Neuron (in vitro differentiated cells): Measurements from ENCODE around the gene TMEM237.

Experiments used
- H2AFZ ChIP-seq: one replicate; pipeline ENCODE4 v1.6.1; 2013; ENCODE audit warnings: low read depth, mild to moderate bottlenecking, inconsistent platforms, low read length, moderate library complexity
- H3K27me3 ChIP-seq: one replicate; pipeline ENCODE4 v1.6.1; 2013; ENCODE audit warnings: low read length; ENCODE audit not compliant: insufficient read depth
- H3K36me3 ChIP-seq: one replicate; pipeline ENCODE4 v1.6.1; 2013; ENCODE audit warnings: low read length; ENCODE audit not compliant: insufficient read depth
- H3K4me1 ChIP-seq: one replicate; pipeline ENCODE4 v1.6.1; 2013; ENCODE audit warnings: low read length; ENCODE audit not compliant: insufficient read depth
- H3K4me3 ChIP-seq: 2 replicates; pipeline ENCODE4 v1.5.1; 2013; ENCODE audit warnings: mild to moderate bottlenecking, low read length, moderate library complexity
- H3K9me3 ChIP-seq: one replicate; pipeline ENCODE4 v1.6.1; 2013; ENCODE audit warnings: low read length

The TMEM237 gene

GRCh38 chr2:201631041-201631440 is 12.3 kb downstream of the TMEM237 start:
- H3K36me3 ChIP-seq, result peaks cover 90% of the 10 kb centered on the region
- H2AFZ ChIP-seq, result no peak overlapping the region
- no peaks in the 10 kb centered on the region for H3K27me3 ChIP-seq

DNA sequence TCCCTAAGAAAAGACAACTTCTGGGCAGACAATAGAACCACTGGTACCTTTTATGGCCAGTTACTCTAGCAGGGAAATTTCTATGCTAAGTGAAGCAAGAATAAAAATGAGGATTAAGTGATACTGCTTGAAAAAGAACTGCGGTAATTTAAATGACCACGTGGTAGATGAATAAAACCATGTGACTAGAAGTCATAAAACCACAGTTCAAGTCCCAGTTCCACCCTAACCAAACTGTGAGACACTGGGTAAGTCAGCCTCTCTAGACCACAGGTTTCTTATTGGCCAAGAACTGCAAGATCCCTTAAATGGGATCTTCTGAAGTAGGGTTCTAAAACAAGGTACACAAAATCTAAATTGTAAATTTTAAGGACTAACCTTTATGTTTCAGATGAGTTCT is 12.7 kb downstream of the TMEM237 start:
- no peaks in the 10 kb centered on the region for H3K4me1 ChIP-seq
- no peaks in the 10 kb centered on the region for H3K27me3 ChIP-seq
- no peaks in the 10 kb centered on the region for H3K9me3 ChIP-seq
- no peak overlapping the region for H3K4me3 ChIP-seq
- H2AFZ ChIP-seq, result no peak overlapping the region
- peaks cover 91% of the 10 kb centered on the region for H3K36me3 ChIP-seq

More at GRCh38 chr2:201631041-201631440, 12.3 kb downstream of the TMEM237 start:
- no peaks in the 10 kb centered on the region for H3K4me1 ChIP-seq
- H3K9me3 ChIP-seq, result no peaks in the 10 kb centered on the region
- no peak overlapping the region for H3K4me3 ChIP-seq

- H3K36me3 ChIP-seq, result peaks cover 81% of the 10 kb centered on the region
- no peak overlapping the region for H2AFZ ChIP-seq
- no peaks in the 10 kb centered on the region for H3K27me3 ChIP-seq
- no peaks in the 10 kb centered on the region for H3K4me1 ChIP-seq
- H3K4me3 ChIP-seq, result no peak overlapping the region
- H3K9me3 ChIP-seq, result no peaks in the 10 kb centered on the region
These were observed 14.8 kb downstream of the TMEM237 start for GRCh38 chr2:201628545-201628944.

DNA sequence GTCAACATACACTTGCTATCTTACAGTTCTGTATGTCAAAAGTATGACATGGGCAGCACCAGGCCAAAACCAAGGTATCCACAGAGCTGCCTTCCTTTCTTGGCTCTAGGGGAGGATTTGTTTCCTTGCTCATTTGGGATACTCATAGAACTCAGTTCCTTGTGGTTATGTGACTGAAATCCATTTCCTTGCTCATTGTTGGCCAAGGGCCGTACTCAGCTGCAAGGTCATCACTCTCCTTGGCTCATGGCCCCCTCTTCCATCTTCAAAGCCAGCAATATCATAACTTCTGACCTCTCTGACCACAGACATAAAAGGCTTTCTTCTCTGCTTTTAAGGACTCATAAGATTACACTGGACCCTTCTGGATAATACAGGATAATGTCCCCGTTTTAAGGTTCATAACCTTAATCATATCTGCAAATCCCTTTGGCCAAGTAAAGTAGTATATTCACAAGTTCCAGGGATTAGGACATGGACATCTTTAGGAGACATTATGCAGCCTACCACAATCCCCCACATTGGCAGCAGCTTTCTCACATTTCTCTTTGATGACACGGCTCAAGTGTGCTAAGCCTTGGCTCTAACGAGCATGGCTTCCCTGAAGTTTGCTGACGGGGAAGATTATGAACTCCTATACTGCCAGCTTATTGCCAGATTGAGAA is 20.9 kb downstream of the TMEM237 start:
- H2AFZ ChIP-seq, result no peak overlapping the region
- no peak overlapping the region for H3K4me3 ChIP-seq
- peaks cover 5% of the 10 kb centered on the region for H3K4me1 ChIP-seq
- no peaks in the 10 kb centered on the region for H3K9me3 ChIP-seq
- H3K36me3 ChIP-seq, result peaks cover 36% of the 10 kb centered on the region
- no peaks in the 10 kb centered on the region for H3K27me3 ChIP-seq

- Histone ChIP-seq H3K4me3 (no peak overlapping the region), H3K9me3 (no peaks in the 10 kb centered on the region), H2AFZ (no peak overlapping the region), H3K4me1 (peaks cover 5% of the 10 kb centered on the region), H3K27me3 (no peaks in the 10 kb centered on the region), H3K36me3 (peaks cover 27% of the 10 kb centered on the region)
These were observed 21.9 kb downstream of the TMEM237 start for GRCh38 chr2:201621293-201621999.

DNA sequence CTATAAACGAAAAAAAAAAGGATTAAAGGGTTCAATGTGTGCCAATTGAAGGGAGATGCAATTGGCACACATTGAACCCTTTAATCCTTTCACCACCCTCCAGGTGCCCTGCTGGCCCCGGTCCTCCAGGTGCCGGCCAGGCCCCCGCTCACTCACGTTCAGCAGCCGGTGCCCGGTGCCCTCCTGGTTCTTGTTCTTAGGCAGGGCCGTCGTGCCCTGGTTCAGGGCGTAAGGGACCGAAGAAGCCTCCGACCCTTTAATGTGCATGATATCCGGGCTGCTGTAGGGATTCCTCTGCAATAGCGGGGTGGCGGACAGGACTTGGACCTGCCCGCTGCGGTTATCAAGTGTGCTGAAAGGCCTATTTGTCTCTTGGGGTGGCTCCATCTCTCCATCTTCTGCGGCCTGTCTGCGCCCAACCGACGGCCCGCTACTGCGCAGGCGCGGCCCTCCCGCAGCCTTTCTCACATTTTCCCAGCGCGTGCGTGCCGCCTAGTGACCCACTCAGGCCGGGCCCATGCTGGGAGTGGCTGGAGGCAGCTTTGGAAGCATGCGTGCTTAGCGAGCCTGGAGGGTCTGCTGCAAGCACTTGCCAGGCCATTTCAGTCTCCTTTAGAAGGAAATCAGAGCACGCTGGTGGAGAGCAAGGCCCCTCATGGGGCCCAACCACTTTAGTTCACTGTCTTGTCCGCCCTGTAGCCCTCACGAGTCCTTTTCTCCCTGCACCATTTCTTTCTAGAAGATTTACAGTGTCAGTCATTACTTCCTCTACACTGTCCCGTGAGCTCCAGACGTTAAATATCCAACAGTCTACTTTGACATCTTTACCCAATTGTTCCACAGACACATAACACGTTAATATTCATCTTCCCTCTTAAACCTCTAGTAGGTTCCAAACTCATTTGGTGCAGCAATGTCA is 24.3 kb downstream of the TMEM237 start:
- no peaks in the 10 kb centered on the region for H3K9me3 ChIP-seq
- peaks cover 11% of the 10 kb centered on the region for H3K36me3 ChIP-seq
- no peaks in the 10 kb centered on the region for H3K27me3 ChIP-seq
- H2AFZ ChIP-seq, result no peak overlapping the region
- peaks cover 5% of the 10 kb centered on the region for H3K4me1 ChIP-seq
- no peak overlapping the region for H3K4me3 ChIP-seq

GRCh38 chr2:201608021-201608420 is 35.3 kb downstream of the TMEM237 start:
- Histone ChIP-seq H3K4me1 (no peaks in the 10 kb centered on the region), H3K27me3 (no peaks in the 10 kb centered on the region), H3K4me3 (no peak overlapping the region), H3K36me3 (no peaks in the 10 kb centered on the region), H3K9me3 (no peaks in the 10 kb centered on the region), H2AFZ (no peak overlapping the region)

DNA sequence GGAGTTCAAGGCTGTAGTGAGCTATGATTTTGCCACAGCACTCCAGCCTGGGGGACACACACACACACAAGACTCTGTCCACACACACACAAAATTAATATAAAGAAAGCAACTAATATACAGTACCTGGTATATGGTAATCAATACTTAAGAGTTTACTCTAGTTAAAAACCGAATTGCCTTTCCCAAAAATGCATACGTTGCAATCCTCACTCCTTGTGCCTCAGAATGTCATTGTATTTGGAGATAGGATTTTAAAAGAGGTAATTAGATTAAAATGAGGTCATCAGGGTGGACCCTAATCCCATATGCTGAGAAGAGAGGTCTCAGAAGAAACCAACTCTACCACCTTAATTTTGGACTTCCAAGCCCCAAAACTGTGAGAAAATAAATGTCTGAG is 35.7 kb downstream of the TMEM237 start:
- H3K4me3 ChIP-seq, result no peak overlapping the region
- H3K27me3 ChIP-seq, result no peaks in the 10 kb centered on the region
- no peaks in the 10 kb centered on the region for H3K4me1 ChIP-seq
- no peaks in the 10 kb centered on the region for H3K36me3 ChIP-seq
- no peak overlapping the region for H2AFZ ChIP-seq
- H3K9me3 ChIP-seq, result no peaks in the 10 kb centered on the region

DNA sequence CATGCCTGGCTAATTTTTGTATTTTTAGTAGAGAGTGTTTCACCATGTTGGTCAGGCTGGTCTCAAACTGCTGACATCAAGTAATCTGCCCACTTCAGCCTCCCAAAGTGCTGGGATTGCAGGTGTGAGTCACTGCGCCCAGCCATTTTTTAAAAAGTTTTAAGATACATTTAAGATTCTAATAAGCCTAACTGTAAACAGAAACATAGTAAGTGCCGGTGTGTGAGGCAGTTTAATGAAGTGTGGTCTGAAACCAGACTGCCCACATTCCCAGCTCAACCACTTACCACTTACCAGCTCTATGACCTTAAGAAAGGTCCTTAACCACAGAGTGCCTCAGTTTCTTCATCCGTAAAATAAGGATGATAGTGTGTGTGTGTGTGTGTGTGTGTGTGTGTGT is 42.4 kb downstream of the TMEM237 start:
- Histone ChIP-seq H3K4me3 (no peak overlapping the region), H3K4me1 (no peaks in the 10 kb centered on the region), H3K36me3 (no peaks in the 10 kb centered on the region), H2AFZ (no peak overlapping the region), H3K27me3 (no peaks in the 10 kb centered on the region), H3K9me3 (no peaks in the 10 kb centered on the region)

- Histone ChIP-seq H3K4me3 (no peak overlapping the region), H2AFZ (no peak overlapping the region), H3K9me3 (no peaks in the 10 kb centered on the region), H3K4me1 (no peaks in the 10 kb centered on the region), H3K27me3 (no peaks in the 10 kb centered on the region), H3K36me3 (no peaks in the 10 kb centered on the region)
These were observed 45.9 kb downstream of the TMEM237 start for GRCh38 chr2:201597397-201597796.

GRCh38 chr2:201580486-201580885 is 62.8 kb downstream of the TMEM237 start:
- Histone ChIP-seq H2AFZ (no peak overlapping the region), H3K4me1 (no peaks in the 10 kb centered on the region), H3K4me3 (no peak overlapping the region), H3K36me3 (no peaks in the 10 kb centered on the region), H3K27me3 (no peaks in the 10 kb centered on the region), H3K9me3 (no peaks in the 10 kb centered on the region)

DNA sequence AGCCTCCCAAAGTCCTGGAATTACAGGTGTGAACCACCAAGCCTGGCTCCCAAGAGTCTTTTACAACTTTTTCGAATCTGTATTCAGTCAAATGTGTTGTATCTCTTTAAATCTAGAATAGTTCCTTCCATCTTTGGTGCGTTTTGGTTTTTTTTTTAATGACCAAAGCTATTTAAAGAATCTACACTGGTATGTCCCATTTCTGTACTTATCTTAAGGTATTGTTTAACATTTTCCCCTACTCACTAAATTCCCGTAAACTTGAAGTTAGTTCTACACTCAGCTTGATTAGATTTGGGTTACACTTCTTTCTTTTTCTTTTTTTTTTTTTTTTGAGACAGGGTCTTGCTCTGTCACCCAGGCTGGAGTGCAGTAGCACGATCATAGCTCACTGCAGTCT is 63.8 kb downstream of the TMEM237 start:
- Histone ChIP-seq H3K4me1 (no peaks in the 10 kb centered on the region), H3K4me3 (no peak overlapping the region), H2AFZ (no peak overlapping the region), H3K9me3 (no peaks in the 10 kb centered on the region), H3K27me3 (no peaks in the 10 kb centered on the region), H3K36me3 (no peaks in the 10 kb centered on the region)

DNA sequence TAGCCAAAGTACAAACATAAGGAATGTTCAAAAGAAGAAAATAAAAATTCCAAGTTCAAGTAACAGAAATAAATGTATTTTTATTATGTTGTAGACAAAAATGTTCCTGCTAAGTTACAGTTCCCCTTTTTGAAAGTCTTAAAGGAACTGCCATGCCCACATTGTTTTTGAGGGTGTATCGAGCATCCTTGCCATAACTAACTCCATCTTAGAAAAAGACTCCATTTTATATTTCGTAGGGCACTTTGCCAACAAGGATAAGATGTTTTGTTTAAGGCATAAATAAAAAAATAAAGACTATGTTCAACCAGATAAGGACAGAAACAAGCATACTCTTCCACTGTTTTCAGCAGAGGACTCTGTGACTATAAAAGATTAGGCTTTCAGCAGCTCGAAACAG is 67.3 kb downstream of the TMEM237 start:
- H3K27me3 ChIP-seq, result no peaks in the 10 kb centered on the region
- H3K4me3 ChIP-seq, result no peak overlapping the region
- H3K4me1 ChIP-seq, result no peaks in the 10 kb centered on the region
- no peaks in the 10 kb centered on the region for H3K36me3 ChIP-seq
- H3K9me3 ChIP-seq, result no peaks in the 10 kb centered on the region
- no peak overlapping the region for H2AFZ ChIP-seq
